Gastroesophageal sphincter (tissue), 4 donors: ENCODE data around the gene TMEM163. TPM values are rescaled to one million over a fixed set of nuclear protein-coding genes. Genes with fewer than 3 reads are reported as not detected.

ENCODE experiments used
- ATAC-seq: fragments of 150-250 bp; one replicate; pipeline ENCODE4 v1.9.1; 2016; ENCODE audit warnings: mild to moderate bottlenecking, moderate library complexity
- H3K27ac ChIP-seq, 4 donors: fragments of 200-600 bp; sonication (generic) in 3 of 4; 1 replicate in 3 of 4; 2 replicates in 1 of 4; pipeline ENCODE4 v1.5.1; 2016 to 2019
- H3K27me3 ChIP-seq: fragments of 200-600 bp; sonication (generic); one replicate; pipeline ENCODE4 v1.5.1; 2019
- H3K36me3 ChIP-seq, 2 donors: fragments of 200-600 bp; sonication (generic); one replicate each; pipeline ENCODE4 v1.5.1; 2019; ENCODE audit warnings: control low read depth in 1 of 2
- H3K4me1 ChIP-seq, 3 donors: fragments of 200-600 bp; sonication (generic); 1 replicate in 2 of 3; 2 replicates in 1 of 3; pipeline ENCODE4 v1.5.1; 2016 to 2019; ENCODE audit warnings: control low read depth in 2 of 3
- H3K4me3 ChIP-seq, 2 donors: fragments of 200-600 bp; sonication (generic); one replicate each; pipeline ENCODE4 v1.5.1; 2019; ENCODE audit warnings: mild to moderate bottlenecking in 1 of 2, moderate library complexity in 1 of 2
- H3K9me3 ChIP-seq, 3 donors: fragments of 200-600 bp; sonication (generic); one replicate each; pipeline ENCODE4 v1.5.1; 2017 to 2019; ENCODE audit warnings: control low read depth in 2 of 3
- CTCF ChIP-seq, 4 experiments: fragments of 200-600 bp in 2 of 4; fragments of 450-650 bp in 2 of 4; sonication (generic) in 1 of 4; IDR thresholded peaks; one replicate each; pipeline ENCODE4 v1.5.1; 2017 to 2019; ENCODE audit warnings: antibody characterized with exemption in 4 of 4, mild to moderate bottlenecking in 2 of 4, moderate library complexity in 2 of 4
- EP300 ChIP-seq: sonication (generic); formaldehyde crosslinking; IDR thresholded peaks from one replicate; pipeline ENCODE4 v1.6.1; 2017; ENCODE audit warnings: antibody characterized with exemption, mild to moderate bottlenecking
- POLR2A ChIP-seq, 2 donors: fragments of 450-650 bp; IDR thresholded peaks; one replicate each; pipeline ENCODE4 v1.6.1; 2017; ENCODE audit warnings: antibody characterized with exemption in 2 of 2, mild to moderate bottlenecking in 2 of 2, moderate library complexity in 1 of 2
- POLR2AphosphoS5 ChIP-seq: sonication (generic); formaldehyde crosslinking; IDR thresholded peaks from one replicate; pipeline ENCODE4 v1.6.1; 2017; ENCODE audit warnings: antibody characterized with exemption
- WGBS, 2 donors: methylation state at CpG; one replicate each; pipeline ENCODE4 v1.1.5; 2018; ENCODE audit warnings: low coverage in 1 of 2; 5-methylcytosine and 5-hydroxymethylcytosine counted together
- total RNA-seq, 4 donors: library from RNA; depleted of rRNA; stranded (reverse); fragments of >200 nt; gene quantifications; one replicate each; pipeline ENCODE4 v1.1.0, GENCODE V29; 2016

The TMEM163 gene
- total RNA-seq, 4 donors from 2014 or later, result 0.27 to 2.5 (median 0.60) TPM

- Histone ChIP-seq H3K4me3 (no peak overlapping the region), H3K27ac (no peak overlapping the region), H3K4me1 (peaks cover 0 to 16% (median 2%) of the 10 kb centered on the region in 3 donors), H3K27me3 (no peaks in the 10 kb centered on the region), H3K9me3 (no peaks in the 10 kb centered on the region), H3K36me3 (peaks cover 0 to 6% of the 10 kb centered on the region in 2 donors)
- ATAC-seq, result no peak
- TF ChIP-seq CTCF (IDR thresholded peaks at IDR 0.05), result no peak
- WGBS, 2 donors, result 100% methylated on average over 1 of the region's 1 CpG; no CpG with 5 or more reads in 1 of the 2 donors
Observed at GRCh38 chr2:134416637-134417036, 302.2 kb downstream of the TMEM163 start.

- Histone ChIP-seq H3K36me3 (peaks cover 0 to 6% of the 10 kb centered on the region in 2 donors), H3K4me3 (no peak overlapping the region), H3K27ac (no peak overlapping the region), H3K4me1 (peaks cover 0 to 22% (median 8%) of the 10 kb centered on the region in 3 donors), H3K27me3 (no peaks in the 10 kb centered on the region), H3K9me3 (no peaks in the 10 kb centered on the region)
- no peak for ATAC-seq
- 90 to 93% methylated on average over 2 of the region's 2 CpGs for WGBS, 2 donors
- TF ChIP-seq POLR2AphosphoS5 (no peak), CTCF (IDR thresholded peaks at IDR 0.05) (no peak), POLR2A (IDR thresholded peaks at IDR 0.05) (no peak), EP300 (no peak)
Observed at GRCh38 chr2:134416018-134416417, 302.8 kb downstream of the TMEM163 start.

GRCh38 chr2:134413912-134414311 is 304.9 kb downstream of the TMEM163 start:
- 79 to 80% methylated on average over 2 of the region's 2 CpGs for WGBS, 2 donors

GRCh38 chr2:134413430-134413829 is 305.4 kb downstream of the TMEM163 start:
- peaks cover 0 to 6% of the 10 kb centered on the region in 2 donors for H3K36me3 ChIP-seq
- WGBS, 2 donors, result 58% methylated on average over 1 of the region's 1 CpG; no CpG with 5 or more reads in 1 of the 2 donors
- no peak overlapping the region for H3K27ac ChIP-seq
- no peak for ATAC-seq
- H3K27me3 ChIP-seq, result no peaks in the 10 kb centered on the region
- TF ChIP-seq POLR2AphosphoS5 (no peak), EP300 (no peak), POLR2A (IDR thresholded peaks at IDR 0.05) (no peak), CTCF (IDR thresholded peaks at IDR 0.05) (no peak)
- no peaks in the 10 kb centered on the region for H3K9me3 ChIP-seq
- H3K4me1 ChIP-seq, result peaks cover 0 to 29% (median 11%) of the 10 kb centered on the region in 3 donors
- H3K4me3 ChIP-seq, result no peak overlapping the region

More at GRCh38 chr2:134413912-134414311, 304.9 kb downstream of the TMEM163 start:
- Histone ChIP-seq H3K4me1 (peaks cover 0 to 29% (median 11%) of the 10 kb centered on the region in 3 donors), H3K27me3 (no peaks in the 10 kb centered on the region), H3K4me3 (no peak overlapping the region), H3K36me3 (peaks cover 0 to 6% of the 10 kb centered on the region in 2 donors), H3K9me3 (no peaks in the 10 kb centered on the region), H3K27ac (no peak overlapping the region)
- ATAC-seq, result no peak
- no peak for TF ChIP-seq CTCF (IDR thresholded peaks at IDR 0.05)
- TF ChIP-seq EP300, result no peak
- no peak for TF ChIP-seq POLR2A (IDR thresholded peaks at IDR 0.05)
- no peak for TF ChIP-seq POLR2AphosphoS5

GRCh38 chr2:134412639-134412999 is 306.2 kb downstream of the TMEM163 start:
- TF ChIP-seq POLR2A (IDR thresholded peaks at IDR 0.05) (no peak), CTCF (IDR thresholded peaks at IDR 0.05) (no peak), POLR2AphosphoS5 (no peak), EP300 (no peak)
- no peak for ATAC-seq
- Histone ChIP-seq H3K4me1 (peaks cover 0 to 29% (median 11%) of the 10 kb centered on the region in 3 donors), H3K27me3 (no peaks in the 10 kb centered on the region), H3K9me3 (no peaks in the 10 kb centered on the region), H3K27ac (no peak overlapping the region), H3K36me3 (peaks cover 0 to 6% of the 10 kb centered on the region in 2 donors), H3K4me3 (no peak overlapping the region)
- WGBS, 2 donors, result 62 to 100% methylated on average over 1 to 4 of the region's 8 CpGs
